Measurements from ENCODE around the gene OOSP3.

GRCh38 chr11:59862252-59862651 is 16.3 kb upstream of the OOSP3 start:
- TF ChIP-seq CTCF (conservative IDR thresholded peaks at IDR 0.05; ENCODE audit: low read length) (no peak), EZH2phosphoT487 (IDR thresholded peaks at IDR 0.05; ENCODE audit: borderline replicate concordance, low read depth, low read length) (no peak)
